Subcutaneous adipose tissue (tissue), 4 donors: ENCODE measurements around the gene TGFBR3. TPM values are rescaled to one million over a fixed set of nuclear protein-coding genes. Genes with fewer than 3 reads are reported as not detected.

Source experiments
- total RNA-seq, 4 donors: library from RNA; depleted of rRNA; stranded (reverse); fragments of >200 nt; gene quantifications; one replicate each; pipeline ENCODE4 v1.1.0, GENCODE V29; 2016
- TF ChIP-seq, protein P1 (sequence below): fragments of 450-650 bp; IDR thresholded peaks from one replicate; pipeline ENCODE4 v1.5.1; 2016; ENCODE audit warnings: low read depth, mild to moderate bottlenecking, control low read depth, antibody characterized with exemption, moderate library complexity

Gene TGFBR3
- total RNA-seq = 100 to 1,000 TPM; 206 to 374 (median 284) TPM

DNA sequence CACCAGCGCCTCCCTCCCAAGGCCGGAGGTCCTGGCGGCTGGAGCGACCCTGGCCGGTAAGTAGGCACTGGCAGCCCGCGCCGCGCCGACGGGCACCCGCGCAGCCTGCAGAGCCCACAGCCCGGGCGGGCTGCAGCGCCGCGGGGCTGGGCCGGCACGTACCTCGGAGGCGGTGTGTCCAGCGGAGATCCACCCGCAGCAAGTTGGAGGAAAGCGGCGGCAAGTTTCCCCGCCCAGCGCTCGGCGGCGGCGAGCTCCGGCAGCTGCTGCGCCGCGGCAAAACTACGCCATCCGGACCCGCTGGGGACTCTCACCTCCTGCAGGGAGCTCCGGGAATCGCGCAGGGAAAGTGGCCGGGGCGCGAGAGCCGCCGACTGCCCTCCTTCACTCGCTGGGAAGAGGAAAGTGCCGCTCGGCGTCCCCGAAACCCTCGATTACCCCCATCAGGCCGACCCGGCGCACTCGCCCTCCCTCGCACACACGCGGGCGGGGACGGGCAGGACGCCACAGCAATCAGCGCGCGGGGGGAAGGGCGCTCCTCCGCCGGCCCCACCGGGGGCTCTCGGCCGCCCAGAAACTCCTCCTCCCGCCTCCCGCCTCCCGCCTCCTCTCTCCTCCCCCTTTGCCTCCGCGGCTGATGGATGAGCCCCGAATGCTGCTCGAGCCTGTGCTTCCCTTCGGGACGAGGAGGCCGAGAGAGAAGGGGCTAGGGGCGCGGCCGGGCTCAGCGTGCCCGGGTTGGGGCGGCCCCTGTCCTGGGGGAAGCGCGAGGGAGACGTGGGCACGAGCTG is at the start of gene TGFBR3:
TSS of gene TGFBR3 (minus strand) at position 436 of the 791 bp plus-strand sequence. CDS start 24,620 bp downstream, outside the sequence.
- TF ChIP-seq, protein P1, sequence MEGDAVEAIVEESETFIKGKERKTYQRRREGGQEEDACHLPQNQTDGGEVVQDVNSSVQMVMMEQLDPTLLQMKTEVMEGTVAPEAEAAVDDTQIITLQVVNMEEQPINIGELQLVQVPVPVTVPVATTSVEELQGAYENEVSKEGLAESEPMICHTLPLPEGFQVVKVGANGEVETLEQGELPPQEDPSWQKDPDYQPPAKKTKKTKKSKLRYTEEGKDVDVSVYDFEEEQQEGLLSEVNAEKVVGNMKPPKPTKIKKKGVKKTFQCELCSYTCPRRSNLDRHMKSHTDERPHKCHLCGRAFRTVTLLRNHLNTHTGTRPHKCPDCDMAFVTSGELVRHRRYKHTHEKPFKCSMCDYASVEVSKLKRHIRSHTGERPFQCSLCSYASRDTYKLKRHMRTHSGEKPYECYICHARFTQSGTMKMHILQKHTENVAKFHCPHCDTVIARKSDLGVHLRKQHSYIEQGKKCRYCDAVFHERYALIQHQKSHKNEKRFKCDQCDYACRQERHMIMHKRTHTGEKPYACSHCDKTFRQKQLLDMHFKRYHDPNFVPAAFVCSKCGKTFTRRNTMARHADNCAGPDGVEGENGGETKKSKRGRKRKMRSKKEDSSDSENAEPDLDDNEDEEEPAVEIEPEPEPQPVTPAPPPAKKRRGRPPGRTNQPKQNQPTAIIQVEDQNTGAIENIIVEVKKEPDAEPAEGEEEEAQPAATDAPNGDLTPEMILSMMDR = no peak

DNA sequence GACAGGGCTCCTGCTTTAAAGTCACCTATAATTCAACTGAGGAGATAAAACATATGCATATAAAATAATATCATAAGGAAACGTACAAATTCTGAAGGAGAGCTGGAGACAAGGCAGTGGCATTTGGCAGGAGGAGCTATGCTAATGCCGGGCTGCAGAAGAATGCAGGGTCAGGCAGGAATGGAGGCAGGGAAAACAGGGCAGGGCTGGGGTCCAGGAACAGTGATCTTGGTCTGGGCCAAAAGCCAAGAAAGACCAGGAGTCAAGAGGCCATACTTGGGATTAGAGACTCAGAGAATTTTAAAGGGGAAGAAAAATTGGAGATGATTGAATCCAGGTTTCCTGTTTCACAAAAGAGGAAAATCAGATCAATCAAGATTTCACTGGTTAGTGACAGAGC is 43.3 kb upstream of the TGFBR3 start:
- TF ChIP-seq, protein P1 = no peak

GRCh38 chr1:91928026-91928425 is 42.1 kb upstream of the TGFBR3 start:
- TF ChIP-seq, protein P1 = no peak

DNA sequence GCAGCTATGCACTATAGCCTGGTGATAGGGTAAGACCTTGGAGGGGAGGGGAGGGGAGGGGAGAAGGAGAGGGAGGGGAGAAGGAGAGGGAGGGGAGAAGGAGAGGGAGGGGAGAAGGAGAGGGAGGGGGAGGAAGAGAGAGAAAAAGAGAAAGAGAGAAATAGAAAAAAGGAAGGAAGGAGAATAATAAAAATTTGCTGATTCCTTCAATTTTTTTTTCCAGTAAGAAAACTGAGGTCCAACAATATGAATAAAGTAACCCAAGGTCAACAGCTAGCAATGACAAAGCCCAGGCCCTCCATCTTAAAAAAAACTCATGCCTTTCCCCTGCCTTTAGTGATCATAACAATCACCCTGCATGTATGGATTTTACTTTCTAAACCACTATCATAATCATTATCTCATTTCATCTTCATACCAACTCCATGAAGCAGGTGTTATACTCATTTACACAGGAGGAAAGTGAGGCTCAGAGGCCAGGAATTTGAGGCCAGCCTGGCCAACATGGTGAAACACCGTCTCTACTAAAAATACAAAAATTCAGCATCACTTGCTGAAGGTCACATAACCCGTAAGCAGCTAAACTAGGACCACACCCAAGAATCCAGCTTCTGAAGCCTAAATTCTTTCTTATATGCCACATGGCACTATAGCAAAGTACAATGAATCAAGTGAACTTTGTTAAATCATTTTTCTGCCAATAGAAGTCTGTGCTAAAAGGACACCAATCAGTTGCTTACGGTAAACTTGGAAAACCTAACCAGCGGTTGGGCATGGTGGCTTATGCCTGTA is 39.9 kb upstream of the TGFBR3 start:
- TF ChIP-seq, protein P1 = no peak

DNA sequence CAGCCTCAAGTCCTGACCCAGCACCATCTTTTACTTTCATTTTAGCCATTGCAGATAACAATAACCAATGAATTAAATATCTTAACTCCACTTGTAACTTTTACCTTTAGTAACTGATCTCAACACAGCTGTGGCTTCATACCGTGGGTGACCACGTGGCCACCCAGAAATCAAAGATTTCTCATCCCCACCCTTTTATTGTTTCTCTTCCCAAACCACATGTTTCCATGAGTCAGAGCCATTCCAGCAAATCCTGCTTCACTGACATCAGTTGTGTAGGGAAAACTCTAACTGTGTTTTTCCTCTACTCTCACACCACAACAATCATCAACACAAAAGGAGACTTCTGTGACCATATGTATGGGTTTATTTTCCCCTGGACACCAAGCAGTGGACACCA is 38.2 kb upstream of the TGFBR3 start:
- TF ChIP-seq, protein P1 = no peak

- TF ChIP-seq, protein P1 = no peak
Observed at GRCh38 chr1:91919962-91920361, 34.0 kb upstream of the TGFBR3 start.

GRCh38 chr1:91916811-91917460 is 31.0 kb upstream of the TGFBR3 start:
- TF ChIP-seq, protein P1 = no peak
